DND-41 (cell line): Measurements from ENCODE around the gene COQ8B.
A peak's percentile ranks its signal among the peaks of the same experiment; 100 is the strongest.

Experiments used
- ATAC-seq: fragments of 200-7000 bp; cut with Tn5 transposase; 3 replicates; pipeline ENCODE4 v1.9.1; 2021; ENCODE audit warnings: low read depth; ENCODE audit not compliant: insufficient read depth
- DNase-seq: peaks from one replicate; pipeline ENCODE4 v3.0.0-alpha.2; 2020
- H2AFZ ChIP-seq: 2 replicates; pipeline ENCODE4 v1.6.0; 2012; ENCODE audit warnings: low read depth, low read length
- H3K27ac ChIP-seq: 2 replicates; pipeline ENCODE4 v1.5.1; 2012; ENCODE audit warnings: low read length, inconsistent platforms
- H3K27me3 ChIP-seq: fragments of 200-600 bp; sonication (generic); 2 replicates; pipeline ENCODE4 v1.6.0; 2012; ENCODE audit warnings: low read length, mild to moderate bottlenecking, inconsistent platforms; ENCODE audit not compliant: insufficient read depth, poor library complexity
- H3K36me3 ChIP-seq: 2 replicates; pipeline ENCODE4 v1.5.1; 2012; ENCODE audit warnings: low read length, inconsistent platforms; ENCODE audit not compliant: insufficient read depth
- H3K4me1 ChIP-seq: 2 replicates; pipeline ENCODE4 v1.5.1; 2012; ENCODE audit warnings: mild to moderate bottlenecking, low read length; ENCODE audit not compliant: insufficient read depth
- H3K4me2 ChIP-seq: 2 replicates; pipeline ENCODE4 v1.6.0; 2012; ENCODE audit warnings: mild to moderate bottlenecking, moderate library complexity, low read length, inconsistent platforms; ENCODE audit not compliant: insufficient read depth
- H3K4me3 ChIP-seq, 2 experiments: fragments of 200-600 bp in 1 of 2; shearing (Covaris generic) in 1 of 2; 2 replicates each; pipeline ENCODE4 v1.5.1; 2012 to 2016; ENCODE audit warnings: inconsistent platforms in 2 of 2, low read length in 2 of 2, mild to moderate bottlenecking in 2 of 2, low read depth in 1 of 2, moderate library complexity in 1 of 2
- H3K79me2 ChIP-seq: 2 replicates; pipeline ENCODE4 v1.6.0; 2012; ENCODE audit warnings: low read length, inconsistent platforms; ENCODE audit not compliant: insufficient read depth
- H3K9ac ChIP-seq: 2 replicates; pipeline ENCODE4 v1.6.0; 2012; ENCODE audit warnings: low read depth, mild to moderate bottlenecking, inconsistent platforms, low read length, moderate library complexity
- H3K9me3 ChIP-seq: 2 replicates; pipeline ENCODE4 v1.5.1; 2012; ENCODE audit warnings: low read length, moderate library complexity, mild to moderate bottlenecking, inconsistent platforms; ENCODE audit not compliant: insufficient read depth, severe bottlenecking
- H4K20me1 ChIP-seq: 2 replicates; pipeline ENCODE4 v1.6.0; 2012; ENCODE audit warnings: low read length; ENCODE audit not compliant: insufficient read depth
- EZH2 ChIP-seq: IDR thresholded peaks from 3 replicates; pipeline ENCODE4 v1.6.1; 2012; ENCODE audit warnings: borderline replicate concordance, low read depth, mild to moderate bottlenecking, moderate library complexity, low read length, inconsistent platforms; ENCODE audit not compliant: severe bottlenecking
- TF ChIP-seq, protein P1 (sequence below): IDR thresholded peaks from 2 replicates; pipeline ENCODE4 v1.5.1; 2012; ENCODE audit warnings: borderline replicate concordance, low read length, moderate library complexity, mild to moderate bottlenecking; ENCODE audit not compliant: poor library complexity, severe bottlenecking; ENCODE audit errors: extremely low read depth

Gene COQ8B

DNA sequence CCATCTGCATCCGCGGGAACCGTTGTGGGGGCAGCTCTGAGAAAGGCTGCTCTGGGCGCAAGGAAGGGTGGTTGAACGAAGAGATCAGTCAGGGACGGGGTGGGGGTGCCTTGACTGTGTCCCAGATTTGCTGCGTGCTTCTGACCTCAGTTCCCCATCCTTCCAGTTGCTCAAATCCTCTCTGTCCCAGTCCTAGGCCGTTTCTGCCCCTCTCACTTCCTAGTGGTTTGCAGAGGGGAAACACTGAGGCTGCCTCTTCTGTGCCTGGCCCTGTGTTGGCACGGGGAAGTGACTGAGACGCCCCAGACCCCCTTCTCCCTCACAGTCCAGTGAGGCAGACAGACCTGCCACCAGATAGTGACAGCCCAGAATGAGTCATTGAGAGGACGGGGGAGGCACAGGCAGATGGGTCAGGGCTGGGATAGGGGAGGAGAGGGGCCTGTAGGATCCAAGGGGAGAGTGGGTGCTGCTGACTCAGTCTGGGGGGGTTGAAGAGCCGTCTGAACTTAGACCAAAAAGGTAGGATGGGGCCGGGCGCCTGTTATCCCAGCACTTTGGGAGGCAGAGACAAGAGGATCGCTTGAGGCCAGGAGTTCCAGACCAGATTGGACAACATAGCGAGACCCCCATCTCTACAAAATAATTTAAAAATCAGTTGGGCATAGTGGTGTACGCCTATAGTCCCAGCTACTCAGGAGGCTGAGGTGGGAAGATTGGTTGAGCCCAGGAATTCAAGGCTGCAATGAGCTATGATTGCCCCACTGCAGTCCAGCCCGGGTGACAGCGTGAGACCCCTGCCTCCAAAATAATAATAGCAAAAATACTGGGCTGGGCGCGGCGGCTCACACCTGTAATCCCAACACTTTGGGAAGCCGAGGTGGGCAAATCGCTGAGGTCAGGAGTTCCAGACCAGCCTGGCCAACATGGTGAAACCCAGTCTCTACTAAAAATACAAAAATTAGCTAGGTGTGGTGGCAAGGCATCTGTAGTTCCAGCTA, 52.7 kb downstream of the COQ8B start:
- peak overlapping the region; percentile 69; the same call in 1 of the 2 replicates for H3K9ac ChIP-seq

DNA sequence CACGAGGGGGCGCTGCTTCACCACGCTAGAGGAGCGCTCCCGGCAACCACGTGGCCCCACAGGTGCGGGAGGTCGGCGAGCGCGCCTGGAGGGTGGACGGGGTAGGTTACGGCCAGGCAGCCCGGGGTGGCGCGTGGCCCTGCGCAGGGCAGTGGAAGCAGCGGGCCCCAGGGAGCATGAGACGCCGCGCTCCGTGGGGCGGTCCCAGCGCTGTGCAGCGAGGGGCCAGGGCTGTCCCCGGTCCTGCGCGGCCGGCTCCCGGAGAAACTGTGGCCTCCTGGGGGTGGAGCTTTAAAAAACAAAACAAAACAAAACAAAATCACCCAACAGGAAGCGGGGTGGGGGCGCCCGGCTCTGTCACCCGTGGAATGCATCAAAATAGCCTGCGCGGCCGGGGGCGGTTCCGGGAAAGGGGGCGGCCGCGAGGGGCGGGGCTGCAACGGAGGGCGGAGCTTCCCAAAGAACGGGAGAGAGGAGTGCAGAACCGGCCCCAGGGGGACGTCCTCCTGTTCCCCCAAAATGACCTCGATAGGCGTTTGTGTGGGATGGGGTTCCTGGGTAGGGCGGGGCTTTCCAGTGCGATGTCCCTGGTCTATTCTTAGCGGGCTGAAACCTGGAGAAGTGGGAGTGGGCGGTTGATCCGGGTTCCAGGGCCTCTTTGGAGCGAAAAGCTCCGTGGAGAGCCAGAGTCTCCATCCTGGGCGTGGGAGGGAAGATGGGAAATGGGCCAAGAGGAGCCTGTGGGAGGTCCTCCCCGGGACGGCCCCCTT, 53.6 kb downstream of the COQ8B start:
- peaks cover 18% of the 10 kb centered on the region for H3K4me1 ChIP-seq
- peak overlapping the region; percentile 69 for H3K9ac ChIP-seq
- no peaks in the 10 kb centered on the region for H3K36me3 ChIP-seq
- H3K27me3 ChIP-seq, result no peaks in the 10 kb centered on the region
- DNase-seq, result peak; percentile 88
- H3K79me2 ChIP-seq, result no peaks in the 10 kb centered on the region
- ATAC-seq, result peak; percentile 89
- peak overlapping the region; percentile 100 for H3K4me2 ChIP-seq
- TF ChIP-seq, protein P1, sequence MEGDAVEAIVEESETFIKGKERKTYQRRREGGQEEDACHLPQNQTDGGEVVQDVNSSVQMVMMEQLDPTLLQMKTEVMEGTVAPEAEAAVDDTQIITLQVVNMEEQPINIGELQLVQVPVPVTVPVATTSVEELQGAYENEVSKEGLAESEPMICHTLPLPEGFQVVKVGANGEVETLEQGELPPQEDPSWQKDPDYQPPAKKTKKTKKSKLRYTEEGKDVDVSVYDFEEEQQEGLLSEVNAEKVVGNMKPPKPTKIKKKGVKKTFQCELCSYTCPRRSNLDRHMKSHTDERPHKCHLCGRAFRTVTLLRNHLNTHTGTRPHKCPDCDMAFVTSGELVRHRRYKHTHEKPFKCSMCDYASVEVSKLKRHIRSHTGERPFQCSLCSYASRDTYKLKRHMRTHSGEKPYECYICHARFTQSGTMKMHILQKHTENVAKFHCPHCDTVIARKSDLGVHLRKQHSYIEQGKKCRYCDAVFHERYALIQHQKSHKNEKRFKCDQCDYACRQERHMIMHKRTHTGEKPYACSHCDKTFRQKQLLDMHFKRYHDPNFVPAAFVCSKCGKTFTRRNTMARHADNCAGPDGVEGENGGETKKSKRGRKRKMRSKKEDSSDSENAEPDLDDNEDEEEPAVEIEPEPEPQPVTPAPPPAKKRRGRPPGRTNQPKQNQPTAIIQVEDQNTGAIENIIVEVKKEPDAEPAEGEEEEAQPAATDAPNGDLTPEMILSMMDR, result peak; percentile 94
- no peak for TF ChIP-seq EZH2
- H4K20me1 ChIP-seq, result no peaks in the 10 kb centered on the region
- peak overlapping the region; percentile 53 to 91; a peak in 3 of 4 replicates for H3K4me3 ChIP-seq
- no peaks in the 10 kb centered on the region for H3K9me3 ChIP-seq
- peak overlapping the region; percentile 55 for H3K27ac ChIP-seq
- H2AFZ ChIP-seq, result peak overlapping the region; percentile 94

More for the DNA sequence above, 52.7 kb downstream of the COQ8B start:
- H3K4me2 ChIP-seq, result peak overlapping the region; percentile 100
- DNase-seq (no peak), ATAC-seq (peak; percentile 7; the same call in 1 of the 3 replicates)
- H2AFZ ChIP-seq, result peak overlapping the region; percentile 94
- no peaks in the 10 kb centered on the region for H3K27me3 ChIP-seq
- TF ChIP-seq, protein P1, result no peak
- no peak for TF ChIP-seq EZH2
- peaks cover 18% of the 10 kb centered on the region for H3K4me1 ChIP-seq
- no peak overlapping the region; the same call in 1 of the 2 replicates for H3K27ac ChIP-seq
- peak overlapping the region in 1 of 2 experiments; percentile 91; a peak in 2 of 4 replicates for H3K4me3 ChIP-seq
- no peaks in the 10 kb centered on the region for H3K9me3 ChIP-seq
- H4K20me1 ChIP-seq, result no peaks in the 10 kb centered on the region
- no peaks in the 10 kb centered on the region for H3K79me2 ChIP-seq
- H3K36me3 ChIP-seq, result peaks cover 2% of the 10 kb centered on the region; the same call in 1 of the 2 replicates

DNA sequence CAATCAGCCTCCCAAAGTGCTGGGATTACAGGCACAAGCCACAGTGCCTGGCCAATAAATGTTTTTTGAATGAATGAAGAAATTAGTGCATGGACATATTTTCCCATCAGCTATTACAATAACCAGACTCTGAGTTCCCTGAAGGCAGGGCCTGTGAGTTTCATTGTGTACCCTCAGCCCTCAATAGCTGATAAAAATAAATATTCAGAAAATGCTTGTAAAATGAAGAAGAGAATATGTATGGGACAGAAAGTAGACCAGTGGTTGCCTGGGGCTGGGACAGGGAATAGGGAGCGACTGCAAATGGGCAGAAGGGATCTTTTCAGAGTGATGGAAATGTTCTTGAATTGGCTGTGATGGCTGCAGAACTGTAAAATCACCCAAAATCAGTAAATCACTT, 55.1 kb downstream of the COQ8B start:
- H3K79me2 ChIP-seq, result no peaks in the 10 kb centered on the region
- H3K27me3 ChIP-seq, result no peaks in the 10 kb centered on the region
- H3K4me2 ChIP-seq, result no peak overlapping the region
- TF ChIP-seq, protein P1, result no peak
- no peak for TF ChIP-seq EZH2
- no peaks in the 10 kb centered on the region for H3K9me3 ChIP-seq
- H4K20me1 ChIP-seq, result no peaks in the 10 kb centered on the region
- ATAC-seq (no peak), DNase-seq (no peak)
- no peak overlapping the region for H3K4me3 ChIP-seq
- no peaks in the 10 kb centered on the region for H3K36me3 ChIP-seq
- H3K9ac ChIP-seq, result no peak overlapping the region
- no peak overlapping the region for H3K27ac ChIP-seq
- H3K4me1 ChIP-seq, result peaks cover 18% of the 10 kb centered on the region
- no peak overlapping the region for H2AFZ ChIP-seq
